HG02678 (cell line): Measurements from ENCODE around the gene LGALS12.
A peak's percentile ranks its signal among the peaks of the same experiment; 100 is the strongest.
"Not testable (repeated sequence)": the region's sequence is repeated elsewhere in the genome, so short reads cannot be mapped to it uniquely, and the experiment has no call there.

Experiments
- ATAC-seq: cut with Tn5 transposase; IDR thresholded peaks from one replicate; pipeline ENCODE4 v1.9.1; 2021; ENCODE audit warnings: mild to moderate bottlenecking, moderate library complexity; ENCODE audit not compliant: unreplicated experiment

The LGALS12 gene

GRCh38 chr11:63504054-63504453 is 1.8 kb upstream of the LGALS12 start:
- no peak for ATAC-seq

- ATAC-seq, result no peak
These were observed 824 bp upstream of the LGALS12 start for GRCh38 chr11:63504933-63505586.

GRCh38 chr11:63506876-63507275 is 992 bp downstream of the LGALS12 start:
- ATAC-seq, result no peak

GRCh38 chr11:63507511-63507910 is 1.6 kb downstream of the LGALS12 start:
- no peak for ATAC-seq

- no peak for ATAC-seq
These were observed 2.1 kb downstream of the LGALS12 start for GRCh38 chr11:63508009-63508408.

GRCh38 chr11:63508745-63509144 is 2.9 kb downstream of the LGALS12 start:
- ATAC-seq, result no peak

GRCh38 chr11:63510360-63511047 is 4.6 kb downstream of the LGALS12 start:
- ATAC-seq, result no peak

GRCh38 chr11:63511048-63511748 is 5.3 kb downstream of the LGALS12 start:
- ATAC-seq, result no peak

GRCh38 chr11:63512816-63513215 is 6.9 kb downstream of the LGALS12 start:
- no peak for ATAC-seq

GRCh38 chr11:63516109-63516508 is 10.2 kb downstream of the LGALS12 start:
- no peak for ATAC-seq

- no peak for ATAC-seq
These were observed 11.3 kb downstream of the LGALS12 start for GRCh38 chr11:63517156-63517555.

GRCh38 chr11:63518548-63518947 is 12.7 kb downstream of the LGALS12 start:
- ATAC-seq, result no peak

GRCh38 chr11:63520606-63521170 is 14.8 kb downstream of the LGALS12 start:
- ATAC-seq, result no peak

- ATAC-seq, result no peak
These were observed 16.0 kb downstream of the LGALS12 start for GRCh38 chr11:63521896-63522295.

- no peak for ATAC-seq
These were observed 17.3 kb downstream of the LGALS12 start for GRCh38 chr11:63523151-63523550.

- ATAC-seq, result no peak
These were observed 21.8 kb downstream of the LGALS12 start for GRCh38 chr11:63527667-63528066.

- not testable (repeated sequence) for ATAC-seq
These were observed 22.3 kb downstream of the LGALS12 start for GRCh38 chr11:63528156-63528555.

- ATAC-seq, result not testable (repeated sequence)
These were observed 22.9 kb downstream of the LGALS12 start for GRCh38 chr11:63528729-63529278.

GRCh38 chr11:63529373-63529772 is 23.5 kb downstream of the LGALS12 start:
- not testable (repeated sequence) for ATAC-seq

- no peak for ATAC-seq
These were observed 24.1 kb downstream of the LGALS12 start for GRCh38 chr11:63530021-63530420.

- peak; percentile 70 for ATAC-seq
These were observed 25.3 kb downstream of the LGALS12 start for GRCh38 chr11:63531074-63531792.
